Body of pancreas (tissue), 4 donors: Measurements from ENCODE around the gene IL22RA2. TPM values are rescaled to one million over a fixed set of nuclear protein-coding genes. Genes with fewer than 3 reads are reported as not detected.

ENCODE experiments used
- ATAC-seq: fragments of 150-250 bp; one replicate; pipeline ENCODE4 v1.9.1; 2016
- DNase-seq, 4 donors: peaks; one replicate each; pipeline ENCODE4 v3.0.0-alpha.2; 2019
- H3K27ac ChIP-seq, 4 donors: fragments of 200-600 bp; sonication (generic); 1 replicate in 3 of 4; 2 replicates in 1 of 4; pipeline versions ENCODE4 v1.5.1 to v1.6.1; 2016 to 2019; ENCODE audit warnings: mild to moderate bottlenecking in 1 of 4, mixed read lengths in 1 of 4, moderate library complexity in 1 of 4
- H3K27me3 ChIP-seq, 2 donors: fragments of 200-600 bp; sonication (generic); one replicate each; pipeline ENCODE4 v1.6.0; 2016; ENCODE audit warnings: mild to moderate bottlenecking in 1 of 2
- H3K36me3 ChIP-seq, 2 donors: fragments of 200-600 bp; sonication (generic); replicated peaks in 1 of 2; 2 replicates each; pipeline ENCODE4 v1.5.1; 2016; ENCODE audit warnings: low read depth in 2 of 2; ENCODE audit not compliant: insufficient read depth in 1 of 2
- H3K4me1 ChIP-seq: fragments of 200-600 bp; sonication (generic); one replicate; pipeline ENCODE4 v1.6.0; 2016
- H3K4me3 ChIP-seq, 2 donors: fragments of 200-600 bp; sonication (generic); 1 replicate in 1 of 2; 2 replicates in 1 of 2; pipeline ENCODE4 v1.5.1; 2016 to 2019
- H3K9me3 ChIP-seq, 3 donors: fragments of 200-600 bp; sonication (generic); 1 replicate in 2 of 3; 2 replicates in 1 of 3; pipeline ENCODE4 v1.5.1; 2016
- CTCF ChIP-seq, 7 experiments: fragments of 450-650 bp in 4 of 7; fragments of 200-600 bp in 3 of 7; sonication (generic) in 3 of 7; IDR thresholded peaks; one replicate each; pipeline ENCODE4 v1.5.1; 2016 to 2019; ENCODE audit warnings: antibody characterized with exemption in 7 of 7
- POLR2A ChIP-seq, 3 donors: fragments of 450-650 bp; IDR thresholded peaks; one replicate each; pipeline ENCODE4 v1.6.1; 2016; ENCODE audit warnings: antibody characterized with exemption in 3 of 3, mild to moderate bottlenecking in 2 of 3
- WGBS, 2 donors: methylation state at CpG; one replicate each; pipeline ENCODE4 v1.1.5; 2017; 5-methylcytosine and 5-hydroxymethylcytosine counted together
- intact Hi-C: fragments of 100-400 bp; cut with DNase I; formaldehyde crosslinking; loops from one replicate; pipeline ENCODE4 v1.15.1; 2023
- total RNA-seq, 2 donors: library from RNA; depleted of rRNA; stranded (reverse); fragments of >200 nt; gene quantifications; one replicate each; pipeline ENCODE4 v1.1.0, GENCODE V29; 2016

Gene IL22RA2
- total RNA-seq, 2 donors from 2014 or later, result not detected

- no peaks in the 10 kb centered on the region for H3K27me3 ChIP-seq
- H3K9me3 ChIP-seq, result no peaks in the 10 kb centered on the region
- no peak overlapping the region for H3K4me3 ChIP-seq
- H3K4me1 ChIP-seq, result peaks cover 8% of the 10 kb centered on the region
- no peaks in the 10 kb centered on the region for H3K36me3 ChIP-seq
- WGBS, 2 donors, result 86 to 93% methylated on average over 2 to 3 of the region's 3 CpGs
- intact Hi-C loops, result no loop called here
- H3K27ac ChIP-seq, result no peak overlapping the region
- ATAC-seq, result no peak
- DNase-seq, result no peak
- TF ChIP-seq POLR2A (IDR thresholded peaks at IDR 0.05) (no peak), CTCF (IDR thresholded peaks at IDR 0.05) (no peak)
These were observed 68.5 kb downstream of the IL22RA2 start for GRCh38 chr6:137104926-137105325.

GRCh38 chr6:137102851-137103492, 70.5 kb downstream of the IL22RA2 start:
- DNase-seq (no peak), ATAC-seq (no peak)
- Histone ChIP-seq H3K4me1 (peaks cover 11% of the 10 kb centered on the region), H3K4me3 (no peak overlapping the region), H3K36me3 (no peaks in the 10 kb centered on the region), H3K27me3 (no peaks in the 10 kb centered on the region), H3K9me3 (no peaks in the 10 kb centered on the region), H3K27ac (no peak overlapping the region)
- intact Hi-C loops, result no loop called here
- no peak for TF ChIP-seq CTCF (IDR thresholded peaks at IDR 0.05)
- no peak for TF ChIP-seq POLR2A (IDR thresholded peaks at IDR 0.05)

- no peak for ATAC-seq
- DNase-seq, result no peak
- Histone ChIP-seq H3K36me3 (no peaks in the 10 kb centered on the region), H3K9me3 (no peaks in the 10 kb centered on the region), H3K27ac (no peak overlapping the region), H3K27me3 (no peaks in the 10 kb centered on the region), H3K4me3 (no peak overlapping the region), H3K4me1 (peaks cover 7% of the 10 kb centered on the region)
- intact Hi-C loops, result no loop called here
- no peak for TF ChIP-seq CTCF (IDR thresholded peaks at IDR 0.05)
- TF ChIP-seq POLR2A (IDR thresholded peaks at IDR 0.05), result no peak
- 92 to 94% methylated on average over 3 of the region's 3 CpGs for WGBS, 2 donors
These were observed 71.2 kb downstream of the IL22RA2 start for GRCh38 chr6:137102050-137102848.

- no peak for ATAC-seq
- TF ChIP-seq POLR2A (IDR thresholded peaks at IDR 0.05), result no peak
- H3K27ac ChIP-seq, result no peak overlapping the region
- no peak for DNase-seq
- no peak overlapping the region for H3K4me3 ChIP-seq
- peaks cover 7% of the 10 kb centered on the region for H3K4me1 ChIP-seq
- H3K36me3 ChIP-seq, result no peaks in the 10 kb centered on the region
- intact Hi-C loops, result loop anchor here (10.0 kb wide), 1 partner anchor 535 kb away; no protein-coding TSS in a partner anchor
- 48 to 60% methylated on average over 8 of the region's 8 CpGs for WGBS, 2 donors
- no peaks in the 10 kb centered on the region for H3K27me3 ChIP-seq
- no peaks in the 10 kb centered on the region for H3K9me3 ChIP-seq
These were observed 73.6 kb downstream of the IL22RA2 start for GRCh38 chr6:137099689-137100403.

GRCh38 chr6:137097526-137097925, 75.9 kb downstream of the IL22RA2 start:
- Histone ChIP-seq H3K27me3 (no peaks in the 10 kb centered on the region), H3K9me3 (no peaks in the 10 kb centered on the region), H3K36me3 (no peaks in the 10 kb centered on the region), H3K4me1 (peaks cover 7% of the 10 kb centered on the region), H3K4me3 (no peak overlapping the region), H3K27ac (no peak overlapping the region)
- TF ChIP-seq CTCF (IDR thresholded peaks at IDR 0.05) (no peak), POLR2A (IDR thresholded peaks at IDR 0.05) (no peak)
- DNase-seq, result no peak
- intact Hi-C loops, result loop anchor here (10.0 kb wide), 1 partner anchor 537 kb away; no protein-coding TSS in a partner anchor
- WGBS, 2 donors, result 42 to 45% methylated on average over 3 of the region's 3 CpGs
- no peak for ATAC-seq
